Activated T-helper 2 cell treated with anti-CD3 and anti-CD28 coated beads, Interferon-gamma antibody, Interleukin-2, Interleukin-4, amounts not matched to agents 10 μg/mL and 5 μg/mL and 100 μg/mL, durations not matched to agents 14 hours and 24 hours and 36 hours (primary cell): ENCODE data around the gene ELOA. TPM values are rescaled to one million over a fixed set of nuclear protein-coding genes. Genes with fewer than 3 reads are reported as not detected.

Source experiments
- DNase-seq: peaks from one replicate; pipeline ENCODE4 v3.0.0; 2021; ENCODE audit warnings: low spot score
- H3K27ac Mint-ChIP-seq: one replicate; pipeline ENCODE4 v1.8.0; 2021; ENCODE audit warnings: mixed read lengths
- H3K27me3 Mint-ChIP-seq: one replicate; pipeline ENCODE4 v1.8.0; 2021; ENCODE audit warnings: low read depth, mixed read lengths
- H3K36me3 Mint-ChIP-seq: one replicate; pipeline ENCODE4 v1.8.0; 2021; ENCODE audit warnings: low read depth, mixed read lengths
- H3K4me1 Mint-ChIP-seq: one replicate; pipeline ENCODE4 v1.8.0; 2021; ENCODE audit warnings: low read depth, mixed read lengths
- H3K4me3 Mint-ChIP-seq: one replicate; pipeline ENCODE4 v1.8.0; 2021; ENCODE audit warnings: low read depth, mild to moderate bottlenecking, moderate library complexity, mixed read lengths
- H3K9me3 Mint-ChIP-seq: one replicate; pipeline ENCODE4 v1.8.0; 2021; ENCODE audit warnings: mixed read lengths
- intact Hi-C: fragments of 100-400 bp; cut with micrococcal nuclease; formaldehyde crosslinking; loops from one replicate; pipeline ENCODE4 v1.15.1; 2023
- total RNA-seq: library from RNA; stranded (reverse); gene quantifications from 2 replicates; pipeline ENCODE4 v1.2.3, GENCODE V29; 2022

ELOA gene
- 42.0 and 45.5 TPM in 2 replicates for total RNA-seq

- Mint-ChIP-seq H3K27ac (peak within 1 kb of the TSS; percentile 90), H3K9me3 (no peaks in the 10 kb centered on the region), H3K27me3 (no peaks in the 10 kb centered on the region), H3K36me3 (peaks cover 32% of the 10 kb centered on the region), H3K4me3 (peak within 1 kb of the TSS; percentile 89), H3K4me1 (peaks cover 43% of the 10 kb centered on the region)
- DNase-seq, result peak; percentile 78
- intact Hi-C loops, result loop anchor here (2.0 kb wide), 1 partner anchor 53 kb away; the partner anchor contains the start of gene RPL11
Measured at GRCh38 chr1:23743287-23744152, at the start of gene ELOA. ELOA (plus strand) TSS chr1:23743471; CDS start chr1:23743504, 33 bp downstream.

- Mint-ChIP-seq H3K36me3 (peaks cover 70% of the 10 kb centered on the region), H3K4me1 (peaks cover 47% of the 10 kb centered on the region), H3K4me3 (peak overlapping the region; percentile 93), H3K27ac (peak overlapping the region; percentile 48), H3K27me3 (no peaks in the 10 kb centered on the region), H3K9me3 (no peaks in the 10 kb centered on the region)
- no peak for DNase-seq
- intact Hi-C loops, result no loop called here
Measured at GRCh38 chr1:23693599-23693998, 49.7 kb upstream of the ELOA start.

GRCh38 chr1:23694371-23694770, 48.9 kb upstream of the ELOA start:
- Mint-ChIP-seq H3K36me3 (peaks cover 76% of the 10 kb centered on the region), H3K4me3 (peak overlapping the region; percentile 93), H3K9me3 (no peaks in the 10 kb centered on the region), H3K27me3 (no peaks in the 10 kb centered on the region), H3K27ac (peak overlapping the region; percentile 36), H3K4me1 (peaks cover 51% of the 10 kb centered on the region)
- intact Hi-C loops, result no loop called here
- DNase-seq, result no peak

- H3K4me1 Mint-ChIP-seq, result peaks cover 59% of the 10 kb centered on the region
- H3K4me3 Mint-ChIP-seq, result peak overlapping the region; percentile 24
- no peak overlapping the region for H3K27ac Mint-ChIP-seq
- DNase-seq, result no peak
- no peaks in the 10 kb centered on the region for H3K27me3 Mint-ChIP-seq
- intact Hi-C loops, result no loop called here
- H3K9me3 Mint-ChIP-seq, result no peaks in the 10 kb centered on the region
- H3K36me3 Mint-ChIP-seq, result peaks cover 87% of the 10 kb centered on the region
Measured at GRCh38 chr1:23695667-23696066, 47.6 kb upstream of the ELOA start.

- Mint-ChIP-seq H3K36me3 (peaks cover 95% of the 10 kb centered on the region), H3K27me3 (no peaks in the 10 kb centered on the region), H3K27ac (no peak overlapping the region), H3K4me1 (peaks cover 59% of the 10 kb centered on the region), H3K9me3 (no peaks in the 10 kb centered on the region), H3K4me3 (peak overlapping the region; percentile 8)
- DNase-seq, result no peak
- intact Hi-C loops, result no loop called here
Measured at GRCh38 chr1:23696335-23696989, 46.8 kb upstream of the ELOA start.

- Mint-ChIP-seq H3K4me1 (peaks cover 51% of the 10 kb centered on the region), H3K9me3 (no peaks in the 10 kb centered on the region), H3K27me3 (no peaks in the 10 kb centered on the region), H3K27ac (no peak overlapping the region), H3K4me3 (no peak overlapping the region), H3K36me3 (peaks cover 90% of the 10 kb centered on the region)
- DNase-seq, result no peak
- intact Hi-C loops, result no loop called here
Measured at GRCh38 chr1:23698466-23698865, 44.8 kb upstream of the ELOA start.

GRCh38 chr1:23699280-23700179, 43.7 kb upstream of the ELOA start:
- peaks cover 42% of the 10 kb centered on the region for H3K4me1 Mint-ChIP-seq
- no peak overlapping the region for H3K4me3 Mint-ChIP-seq
- DNase-seq, result no peak
- intact Hi-C loops, result no loop called here
- H3K9me3 Mint-ChIP-seq, result no peaks in the 10 kb centered on the region
- no peaks in the 10 kb centered on the region for H3K27me3 Mint-ChIP-seq
- H3K27ac Mint-ChIP-seq, result peak overlapping the region; percentile 52
- H3K36me3 Mint-ChIP-seq, result peaks cover 82% of the 10 kb centered on the region

- Mint-ChIP-seq H3K27ac (no peak overlapping the region), H3K4me3 (no peak overlapping the region), H3K36me3 (peaks cover 66% of the 10 kb centered on the region), H3K9me3 (no peaks in the 10 kb centered on the region), H3K27me3 (no peaks in the 10 kb centered on the region), H3K4me1 (peaks cover 25% of the 10 kb centered on the region)
- intact Hi-C loops, result no loop called here
- no peak for DNase-seq
Measured at GRCh38 chr1:23701310-23701709, 42.0 kb upstream of the ELOA start.

- no peaks in the 10 kb centered on the region for H3K9me3 Mint-ChIP-seq
- intact Hi-C loops, result no loop called here
- H3K27ac Mint-ChIP-seq, result no peak overlapping the region
- H3K36me3 Mint-ChIP-seq, result peaks cover 59% of the 10 kb centered on the region
- H3K4me3 Mint-ChIP-seq, result no peak overlapping the region
- no peaks in the 10 kb centered on the region for H3K27me3 Mint-ChIP-seq
- no peak for DNase-seq
- peaks cover 20% of the 10 kb centered on the region for H3K4me1 Mint-ChIP-seq
Measured at GRCh38 chr1:23701996-23702395, 41.3 kb upstream of the ELOA start.

GRCh38 chr1:23704834-23705495, 38.3 kb upstream of the ELOA start:
- Mint-ChIP-seq H3K27me3 (no peaks in the 10 kb centered on the region), H3K36me3 (peaks cover 42% of the 10 kb centered on the region), H3K4me1 (peaks cover 6% of the 10 kb centered on the region), H3K27ac (no peak overlapping the region), H3K4me3 (no peak overlapping the region), H3K9me3 (no peaks in the 10 kb centered on the region)
- intact Hi-C loops, result no loop called here
- DNase-seq, result no peak

- no peak overlapping the region for H3K4me3 Mint-ChIP-seq
- peaks cover 15% of the 10 kb centered on the region for H3K36me3 Mint-ChIP-seq
- no peaks in the 10 kb centered on the region for H3K27me3 Mint-ChIP-seq
- no peak for DNase-seq
- no peaks in the 10 kb centered on the region for H3K9me3 Mint-ChIP-seq
- intact Hi-C loops, result no loop called here
- peaks cover 4% of the 10 kb centered on the region for H3K4me1 Mint-ChIP-seq
- no peak overlapping the region for H3K27ac Mint-ChIP-seq
Measured at GRCh38 chr1:23709229-23709628, 34.0 kb upstream of the ELOA start.

GRCh38 chr1:23718482-23718881, 24.8 kb upstream of the ELOA start:
- peaks cover 19% of the 10 kb centered on the region for H3K4me1 Mint-ChIP-seq

More at GRCh38 chr1:23718482-23718881, 24.8 kb upstream of the ELOA start:
- Mint-ChIP-seq H3K27me3 (no peaks in the 10 kb centered on the region), H3K9me3 (no peaks in the 10 kb centered on the region), H3K27ac (no peak overlapping the region), H3K4me3 (no peak overlapping the region), H3K36me3 (no peaks in the 10 kb centered on the region)
- DNase-seq, result no peak
- intact Hi-C loops, result no loop called here
